HEK293 (cell line): ENCODE results near the gene PCDH8.

Source experiments
- CTCF ChIA-PET: fragments of 350-600 bp; formaldehyde crosslinking; extraction: SDS; loops from one replicate; lab custom pipeline; 2021; ENCODE audit warnings: antibody characterized with exemption; lab: Yijun Ruan, JAX
- POLR2A ChIA-PET: fragments of 300-600 bp; formaldehyde crosslinking; extraction: SDS; loops from one replicate; lab custom pipeline; 2020; ENCODE audit warnings: antibody characterized with exemption, inconsistent platforms; lab: Yijun Ruan, JAX
- H3K27ac ChIP-seq: fragments of 200-500 bp; sonication (Bioruptor generic); 2 replicates; pipeline ENCODE4 v1.5.1; 2014; ENCODE audit warnings: low read depth, low read length, control low read depth, inconsistent platforms; ENCODE audit errors: extremely low read depth
- H3K36me3 ChIP-seq, 2 experiments: fragments of 200-500 bp in 1 of 2; sonication (Bioruptor generic) in 1 of 2; 1 replicate in 1 of 2; 2 replicates in 1 of 2; pipeline ENCODE4 v1.5.1; 2014 to 2017; ENCODE audit warnings: inconsistent platforms in 2 of 2, low read length in 2 of 2; ENCODE audit not compliant: control insufficient read depth in 2 of 2, insufficient read depth in 1 of 2
- H3K4me1 ChIP-seq: fragments of 200-500 bp; sonication (Bioruptor generic); 2 replicates; pipeline ENCODE4 v1.5.1; 2014; ENCODE audit warnings: mild to moderate bottlenecking, low read length, inconsistent platforms; ENCODE audit not compliant: control insufficient read depth, insufficient read depth
- H3K4me3 ChIP-seq: 2 replicates; pipeline ENCODE4 v1.5.1; 2011; ENCODE audit warnings: low read depth, mild to moderate bottlenecking, control low read depth, low read length, moderate library complexity
- H3K9me3 ChIP-seq: fragments of 200-500 bp; sonication (Bioruptor generic); 2 replicates; pipeline ENCODE4 v1.5.1; 2014; ENCODE audit warnings: low read depth, low read length, inconsistent platforms; ENCODE audit not compliant: control insufficient read depth, insufficient read depth
- EGR2 ChIP-seq: fragments of 450-650 bp; formaldehyde crosslinking; IDR thresholded peaks from 2 replicates; pipeline ENCODE4 v1.5.1; 2016; ENCODE audit warnings: low read depth, missing biosample characterization, missing genetic modification characterization
- FEZF1 ChIP-seq: fragments of 450-650 bp; formaldehyde crosslinking; IDR thresholded peaks from 2 replicates; pipeline ENCODE4 v1.5.1; 2016; ENCODE audit warnings: missing biosample characterization, missing genetic modification characterization
- GLIS1 ChIP-seq: fragments of 450-650 bp; formaldehyde crosslinking; IDR thresholded peaks from 2 replicates; pipeline ENCODE4 v1.5.1; 2016; ENCODE audit warnings: missing biosample characterization, missing genetic modification characterization
- HIC1 ChIP-seq: fragments of 450-650 bp; formaldehyde crosslinking; IDR thresholded peaks from 2 replicates; pipeline ENCODE4 v1.5.1; 2016; ENCODE audit warnings: missing biosample characterization, missing genetic modification characterization
- OSR2 ChIP-seq: fragments of 450-650 bp; formaldehyde crosslinking; IDR thresholded peaks from 2 replicates; pipeline ENCODE4 v1.5.1; 2016; ENCODE audit warnings: missing biosample characterization, missing genetic modification characterization
- PRDM6 ChIP-seq: fragments of 450-650 bp; formaldehyde crosslinking; IDR thresholded peaks from 2 replicates; pipeline ENCODE4 v1.5.1; 2017; ENCODE audit warnings: missing biosample characterization, missing genetic modification characterization
- RBAK ChIP-seq: fragments of 450-650 bp; formaldehyde crosslinking; IDR thresholded peaks from 2 replicates; pipeline ENCODE4 v1.5.1; 2016; ENCODE audit warnings: missing biosample characterization, missing genetic modification characterization
- TRIM28 ChIP-seq: IDR thresholded peaks from 2 replicates; pipeline ENCODE4 v1.6.1; 2011; ENCODE audit warnings: low read length, control low read depth, borderline replicate concordance
- ZBTB17 ChIP-seq: fragments of 450-650 bp; formaldehyde crosslinking; IDR thresholded peaks from 2 replicates; pipeline ENCODE4 v1.5.1; 2016; ENCODE audit warnings: missing biosample characterization, missing genetic modification characterization
- ZBTB20 ChIP-seq: fragments of 450-650 bp; formaldehyde crosslinking; IDR thresholded peaks from 2 replicates; pipeline ENCODE4 v1.5.1; 2016; ENCODE audit warnings: missing biosample characterization, missing genetic modification characterization
- ZNF138 ChIP-seq: fragments of 450-650 bp; formaldehyde crosslinking; IDR thresholded peaks from 2 replicates; pipeline ENCODE4 v1.5.1; 2016; ENCODE audit warnings: missing biosample characterization, missing genetic modification characterization, borderline replicate concordance
- ZNF211 ChIP-seq: fragments of 450-650 bp; formaldehyde crosslinking; IDR thresholded peaks from 2 replicates; pipeline ENCODE4 v1.5.1; 2016; ENCODE audit warnings: low read depth, missing biosample characterization, missing genetic modification characterization
- ZNF24 ChIP-seq: fragments of 450-650 bp; formaldehyde crosslinking; IDR thresholded peaks from 2 replicates; pipeline ENCODE4 v1.5.1; 2016; ENCODE audit warnings: missing biosample characterization, missing genetic modification characterization
- ZNF266 ChIP-seq: fragments of 450-650 bp; formaldehyde crosslinking; IDR thresholded peaks from 2 replicates; pipeline ENCODE4 v1.5.1; 2016; ENCODE audit warnings: missing biosample characterization, missing genetic modification characterization, low read depth
- ZNF280D ChIP-seq: fragments of 450-650 bp; formaldehyde crosslinking; IDR thresholded peaks from 2 replicates; pipeline ENCODE4 v1.5.1; 2016; ENCODE audit warnings: missing biosample characterization, missing genetic modification characterization
- ZNF426 ChIP-seq: fragments of 450-650 bp; formaldehyde crosslinking; IDR thresholded peaks from 2 replicates; pipeline ENCODE4 v1.5.1; 2017; ENCODE audit warnings: missing biosample characterization, missing genetic modification characterization, mild to moderate bottlenecking, inconsistent platforms, moderate library complexity
- ZNF433 ChIP-seq: fragments of 450-650 bp; formaldehyde crosslinking; IDR thresholded peaks from 2 replicates; pipeline ENCODE4 v1.5.1; 2016; ENCODE audit warnings: missing biosample characterization, missing genetic modification characterization, low read depth
- ZNF473 ChIP-seq: fragments of 450-650 bp; formaldehyde crosslinking; IDR thresholded peaks from 2 replicates; pipeline ENCODE4 v1.5.1; 2017; ENCODE audit warnings: missing biosample characterization, missing genetic modification characterization
- ZNF510 ChIP-seq: fragments of 450-650 bp; formaldehyde crosslinking; IDR thresholded peaks from 2 replicates; pipeline ENCODE4 v1.5.1; 2018; ENCODE audit warnings: mild to moderate bottlenecking, missing genetic modification characterization, missing biosample characterization; ENCODE audit not compliant: insufficient replicate concordance
- ZNF580 ChIP-seq: fragments of 450-650 bp; formaldehyde crosslinking; IDR thresholded peaks from 2 replicates; pipeline ENCODE4 v1.5.1; 2016; ENCODE audit warnings: missing biosample characterization, missing genetic modification characterization
- ZNF600 ChIP-seq: fragments of 450-650 bp; formaldehyde crosslinking; IDR thresholded peaks from 2 replicates; pipeline ENCODE4 v1.5.1; 2016; ENCODE audit warnings: missing biosample characterization, missing genetic modification characterization
- ZNF624 ChIP-seq: fragments of 450-650 bp; formaldehyde crosslinking; IDR thresholded peaks from 2 replicates; pipeline ENCODE4 v1.5.1; 2017; ENCODE audit warnings: missing biosample characterization, missing genetic modification characterization
- ZNF626 ChIP-seq: fragments of 450-650 bp; sonication (Bioruptor Pico); formaldehyde crosslinking; IDR thresholded peaks from 2 replicates; pipeline ENCODE4 v1.5.1; 2018; ENCODE audit warnings: missing biosample characterization, missing genetic modification characterization, inconsistent platforms
- ZNF645 ChIP-seq: fragments of 450-650 bp; formaldehyde crosslinking; IDR thresholded peaks from 2 replicates; pipeline ENCODE4; 2016; ENCODE audit warnings: missing biosample characterization, missing genetic modification characterization
- ZNF76 ChIP-seq: fragments of 450-650 bp; formaldehyde crosslinking; IDR thresholded peaks from 2 replicates; pipeline ENCODE4; 2016; ENCODE audit warnings: low read depth, missing biosample characterization, missing genetic modification characterization, borderline replicate concordance
- ZNF768 ChIP-seq: fragments of 450-650 bp; formaldehyde crosslinking; IDR thresholded peaks from 2 replicates; pipeline ENCODE4 v1.5.1; 2018; ENCODE audit warnings: missing biosample characterization, mild to moderate bottlenecking, missing genetic modification characterization
- ZNF830 ChIP-seq: fragments of 450-650 bp; IDR thresholded peaks from 2 replicates; pipeline ENCODE4 v1.5.0; 2018; ENCODE audit warnings: missing biosample characterization, missing genetic modification characterization, low read depth, mild to moderate bottlenecking, moderate library complexity
- ZSCAN23 ChIP-seq: fragments of 450-650 bp; formaldehyde crosslinking; IDR thresholded peaks from 2 replicates; pipeline ENCODE4 v1.5.1; 2016; ENCODE audit warnings: missing biosample characterization, missing genetic modification characterization
- ZXDB ChIP-seq: fragments of 450-650 bp; formaldehyde crosslinking; IDR thresholded peaks from 2 replicates; pipeline ENCODE4 v1.5.1; 2016; ENCODE audit warnings: missing biosample characterization, missing genetic modification characterization

The PCDH8 gene

GRCh38 chr13:52864941-52865340 is 16.5 kb upstream of the PCDH8 start (continued):
- no peak for TF ChIP-seq ZNF280D (tag by site-specific recombination)
- TF ChIP-seq ZNF624 = no peak
- no peak for TF ChIP-seq ZNF830 (tag by site-specific recombination)
- TF ChIP-seq ZNF473 (tag by site-specific recombination) = no peak
- TF ChIP-seq EGR2 (tag by site-specific recombination) = no peak
- no peak for TF ChIP-seq ZNF138
- no peak for TF ChIP-seq ZNF645 (tag by site-specific recombination)
- TF ChIP-seq OSR2 = no peak
- TF ChIP-seq ZNF768 = no peak
- TF ChIP-seq ZNF266 = no peak
- TF ChIP-seq ZNF426 (tag by site-specific recombination) = no peak
- no peak for TF ChIP-seq PRDM6

- no peak overlapping the region for H3K27ac ChIP-seq
- POLR2A ChIA-PET = no interaction called here
- no peaks in the 10 kb centered on the region for H3K36me3 ChIP-seq
- CTCF ChIA-PET = interaction anchor here (0.6 to 1.3 kb wide), 6 partner anchors 9 to 332 kb away, joined by 3 to 4 read pairs (median 3); no protein-coding TSS in a partner anchor
- no peak for TF ChIP-seq ZNF24 (tag by site-specific recombination)
- TF ChIP-seq ZNF510 (tag by site-specific recombination) = no peak
- TF ChIP-seq GLIS1 (tag by site-specific recombination) = no peak
- TF ChIP-seq ZBTB17 = no peak
- no peak for TF ChIP-seq ZNF211 (tag by site-specific recombination)
- no peak for TF ChIP-seq ZNF76 (tag by site-specific recombination)
- TF ChIP-seq TRIM28 = no peak
- TF ChIP-seq ZNF433 (tag by site-specific recombination) = no peak
- TF ChIP-seq ZNF600 = no peak
- no peak for TF ChIP-seq ZXDB (tag by site-specific recombination)
- TF ChIP-seq HIC1 (tag by site-specific recombination) = no peak
- no peak for TF ChIP-seq ZSCAN23 (tag by site-specific recombination)
- no peak for TF ChIP-seq ZNF626 (tag by site-specific recombination)
- TF ChIP-seq FEZF1 (tag by site-specific recombination) = no peak
- no peak for TF ChIP-seq ZBTB20 (tag by site-specific recombination)
- no peak for TF ChIP-seq ZNF580
- no peak for TF ChIP-seq OSR2
- no peak for TF ChIP-seq RBAK (tag by site-specific recombination)
- H3K9me3 ChIP-seq = no peaks in the 10 kb centered on the region
- no peaks in the 10 kb centered on the region for H3K4me1 ChIP-seq
- no peak overlapping the region for H3K4me3 ChIP-seq
Observed at GRCh38 chr13:52862358-52863206, 14.1 kb upstream of the PCDH8 start.
